Endothelial cell of umbilical vein (primary cell): ENCODE measurements around the gene LRRC27. TPM values are rescaled to one million over a fixed set of nuclear protein-coding genes. Genes with fewer than 3 reads are reported as not detected.

Experiments used
- BruUV-seq: library from RNA; stranded (reverse); fragments of 400-500 nt; replicated peaks from 2 replicates; lab custom pipeline; 2021; lab: Mats Ljungman, UMichigan
- CTCF ChIA-PET: fragments of 300-600, 350-600 bp; sonication (Branson Sonifier 250); formaldehyde crosslinking; loops from one replicate; lab custom pipeline; 2021; ENCODE audit warnings: antibody characterized with exemption, inconsistent platforms; lab: Charles Lee
- POLR2A ChIA-PET: fragments of 300-600, 350-600 bp; sonication (Branson Sonifier 250); formaldehyde crosslinking; loops from one replicate; lab custom pipeline; 2021; ENCODE audit warnings: antibody characterized with exemption, inconsistent platforms; lab: Charles Lee
- DNase-seq: peaks from one replicate; pipeline ENCODE4 v3.0.0-alpha.2; 2011; ENCODE audit warnings: low read depth, low spot score
- FAIRE-seq: peaks from 2 replicates; lab custom pipeline; 2011; peaks lifted over from hg19 to GRCh38; lab: Jason Lieb, UNC
- H2AFZ ChIP-seq: 2 replicates; pipeline ENCODE4 v1.6.0; 2012; ENCODE audit warnings: low read depth, low read length, control low read depth, inconsistent platforms
- H3K27ac ChIP-seq: 2 replicates; pipeline ENCODE4 v1.5.1; 2011; ENCODE audit warnings: low read depth, mild to moderate bottlenecking, control low read depth, low read length, moderate library complexity; ENCODE audit not compliant: insufficient read depth
- H3K27me3 ChIP-seq, 2 experiments: 2 replicates each; pipeline versions ENCODE4 v1.6.0 to v1.6.1; 2011; ENCODE audit warnings: low read length in 2 of 2, mixed read lengths in 1 of 2; ENCODE audit not compliant: control insufficient read depth in 2 of 2, insufficient read depth in 2 of 2
- H3K36me3 ChIP-seq, 2 experiments: 2 replicates in 1 of 2; 3 replicates in 1 of 2; pipeline ENCODE4 v1.5.1; 2011; ENCODE audit warnings: low read length in 2 of 2, mild to moderate bottlenecking in 1 of 2, moderate library complexity in 1 of 2; ENCODE audit not compliant: control insufficient read depth in 2 of 2, insufficient read depth in 2 of 2; ENCODE audit errors: extremely low read depth in 1 of 2
- H3K4me1 ChIP-seq: 3 replicates; pipeline ENCODE4 v1.5.1; 2011; ENCODE audit warnings: mild to moderate bottlenecking, low read length; ENCODE audit not compliant: control insufficient read depth, insufficient read depth; ENCODE audit errors: extremely low read depth
- H3K4me2 ChIP-seq: 2 replicates; pipeline ENCODE4 v1.6.1; 2011; ENCODE audit warnings: low read length, control low read depth, mixed read lengths; ENCODE audit not compliant: insufficient read depth
- H3K4me3 ChIP-seq, 3 experiments: fragments of 200-600 bp in 1 of 3; sonication (generic), shearing (Covaris generic) in 1 of 3; replicated peaks in 1 of 3; 2 replicates each; pipeline ENCODE4 v1.5.1; 2011 to 2016; ENCODE audit warnings: control low read depth in 3 of 3, low read length in 3 of 3, mild to moderate bottlenecking in 2 of 3, inconsistent platforms in 1 of 3, low read depth in 1 of 3, moderate library complexity in 1 of 3; ENCODE audit not compliant: insufficient read depth in 1 of 3
- H3K79me2 ChIP-seq: 2 replicates; pipeline ENCODE4 v1.6.0; 2012; ENCODE audit warnings: low read length, inconsistent platforms; ENCODE audit not compliant: control insufficient read depth, insufficient read depth
- H3K9ac ChIP-seq: replicated peaks from 2 replicates; pipeline ENCODE3; 2011; ENCODE audit warnings: low read length, control low read depth; ENCODE audit not compliant: insufficient read depth; ENCODE audit errors: extremely low read depth
- H3K9me1 ChIP-seq: replicated peaks from 3 replicates; pipeline ENCODE4 v1.6.0; 2011; ENCODE audit warnings: mild to moderate bottlenecking, low read length; ENCODE audit not compliant: control insufficient read depth, insufficient read depth; ENCODE audit errors: extremely low read depth
- H3K9me3 ChIP-seq: replicated peaks from 2 replicates; pipeline ENCODE4 v1.5.1; 2012; ENCODE audit warnings: low read length, inconsistent platforms; ENCODE audit not compliant: control insufficient read depth, insufficient read depth
- H4K20me1 ChIP-seq: replicated peaks from 2 replicates; pipeline ENCODE3; 2011; ENCODE audit warnings: mild to moderate bottlenecking, low read length; ENCODE audit not compliant: control insufficient read depth, insufficient read depth; ENCODE audit errors: extremely low read depth
- CTCF ChIP-seq, 2 donors: IDR thresholded peaks; 1 replicate in 1 of 2; 2 replicates in 1 of 2; pipeline ENCODE4 v1.5.1; 2011; ENCODE audit warnings: low read length in 2 of 2, mild to moderate bottlenecking in 2 of 2, moderate library complexity in 2 of 2, control low read depth in 1 of 2, inconsistent platforms in 1 of 2, low read depth in 1 of 2; ENCODE audit not compliant: insufficient read depth in 1 of 2; ENCODE audit errors: extremely low read depth in 1 of 2
- EZH2 ChIP-seq: IDR thresholded peaks from 2 replicates; pipeline ENCODE4 v1.6.1; 2012; ENCODE audit warnings: borderline replicate concordance, low read depth, mild to moderate bottlenecking, moderate library complexity, low read length, inconsistent platforms; ENCODE audit not compliant: severe bottlenecking
- FOS ChIP-seq: IDR thresholded peaks from 2 replicates; pipeline ENCODE4 v1.6.1; 2011; ENCODE audit warnings: mild to moderate bottlenecking, low read length, moderate library complexity, borderline replicate concordance; ENCODE audit not compliant: insufficient read depth
- GATA2 ChIP-seq: IDR thresholded peaks from 2 replicates; pipeline ENCODE4 v1.7.0; 2011; ENCODE audit warnings: low read depth, mild to moderate bottlenecking, moderate library complexity, mixed read lengths, low read length; ENCODE audit not compliant: insufficient read length, insufficient read depth
- JUN ChIP-seq: IDR thresholded peaks from 2 replicates; pipeline ENCODE4 v1.6.1; 2011; ENCODE audit warnings: borderline replicate concordance, low read depth; ENCODE audit not compliant: insufficient read length, insufficient read depth
- MAX ChIP-seq: IDR thresholded peaks from 2 replicates; pipeline ENCODE4 v1.6.1; 2011; ENCODE audit not compliant: insufficient read depth, insufficient read length
- MYC ChIP-seq: IDR thresholded peaks from one replicate; pipeline ENCODE4 v1.6.1; 2011; ENCODE audit warnings: mild to moderate bottlenecking, low read depth, low read length
- POLR2A ChIP-seq: IDR thresholded peaks from 2 replicates; pipeline ENCODE4 v1.6.1; 2012; ENCODE audit warnings: low read depth, mild to moderate bottlenecking, control low read depth, low read length
- POLR2AphosphoS5 ChIP-seq: IDR thresholded peaks from 2 replicates; pipeline ENCODE4 v1.6.1; 2012; ENCODE audit warnings: low read depth, mild to moderate bottlenecking, control low read depth, low read length, moderate library complexity; ENCODE audit not compliant: insufficient read depth
- dilution Hi-C: fragments of 300-500 bp; cut with MboI; formaldehyde crosslinking; loops from one replicate; pipeline ENCODE4 v1.15.0; 2019; ENCODE audit warnings: low sequenced_read_pairs; ENCODE audit not compliant: extremely low pct_ligation_motif_present
- intact Hi-C: fragments of 100-400 bp; cut with micrococcal nuclease; formaldehyde crosslinking; loops from one replicate; pipeline ENCODE4 v1.10.0; 2022
- polyA plus RNA-seq, 4 experiments: library from polyadenylated mRNA; depleted of rRNA in 3 of 4; stranded (reverse) in 3 of 4; unstranded in 1 of 4; fragments of >200 nt; gene quantifications; 2 replicates each; pipeline versions ENCODE4 v1.2.1 to v1.2.3, GENCODE V29; 2011 to 2012; ENCODE audit warnings: missing spikeins in 1 of 4
- total RNA-seq: library from RNA; stranded (reverse); gene quantifications from 2 replicates; pipeline ENCODE4 v1.2.3, GENCODE V29; 2021

Gene LRRC27
- total and polyA plus RNA-seq, 2 donors (not counting 3 experiments of a cell fraction or from before 2014, with no cell fraction given): 8.3 to 13.6 TPM

- Histone ChIP-seq H3K9me1 (no peaks in the 10 kb centered on the region), H3K4me3 (no peak overlapping the region), H4K20me1 (no peaks in the 10 kb centered on the region), H3K4me2 (no peak overlapping the region), H3K79me2 (no peaks in the 10 kb centered on the region), H3K9me3 (no peaks in the 10 kb centered on the region), H3K27me3 (no peaks in the 10 kb centered on the region), H2AFZ (no peak overlapping the region), H3K4me1 (peaks cover 11% of the 10 kb centered on the region), H3K27ac (no peak overlapping the region), H3K9ac (no peak overlapping the region), H3K36me3 (no peaks in the 10 kb centered on the region)
- ChIA-PET POLR2A (no interaction called here), CTCF (no interaction called here)
- FAIRE-seq: no peak
- no peak for TF ChIP-seq JUN
- no peak for TF ChIP-seq FOS
- TF ChIP-seq GATA2: no peak
- no peak for TF ChIP-seq EZH2
- no peak for TF ChIP-seq MAX
- no peak for TF ChIP-seq POLR2AphosphoS5
- no peak for TF ChIP-seq MYC
- no peak for TF ChIP-seq CTCF (IDR thresholded peaks at IDR 0.05; ENCODE audit: extremely low read depth in 1 of 2, insufficient read depth in 1 of 2, low read depth in 1 of 2, low read length in 2 of 2)
- TF ChIP-seq POLR2A: no peak
- dilution Hi-C loops (no loop called here), intact Hi-C loops (no loop called here)
- no TSS peak for BruUV-seq
- DNase-seq: no peak
Measured at GRCh38 chr10:132422903-132423825, 91.2 kb downstream of the LRRC27 start.
